VCaP (cell line): ENCODE results near the gene CXCR1.

Source experiments
- H3K27ac ChIP-seq: fragments of 450-650 bp; 2 replicates; pipeline ENCODE4 v1.5.1; 2017
- TF ChIP-seq, protein P1 (sequence below): fragments of 450-650 bp; conservative IDR thresholded peaks from 2 replicates; pipeline ENCODE4 v1.5.1; 2017; ENCODE audit warnings: mild to moderate bottlenecking, moderate library complexity

CXCR1 gene

DNA sequence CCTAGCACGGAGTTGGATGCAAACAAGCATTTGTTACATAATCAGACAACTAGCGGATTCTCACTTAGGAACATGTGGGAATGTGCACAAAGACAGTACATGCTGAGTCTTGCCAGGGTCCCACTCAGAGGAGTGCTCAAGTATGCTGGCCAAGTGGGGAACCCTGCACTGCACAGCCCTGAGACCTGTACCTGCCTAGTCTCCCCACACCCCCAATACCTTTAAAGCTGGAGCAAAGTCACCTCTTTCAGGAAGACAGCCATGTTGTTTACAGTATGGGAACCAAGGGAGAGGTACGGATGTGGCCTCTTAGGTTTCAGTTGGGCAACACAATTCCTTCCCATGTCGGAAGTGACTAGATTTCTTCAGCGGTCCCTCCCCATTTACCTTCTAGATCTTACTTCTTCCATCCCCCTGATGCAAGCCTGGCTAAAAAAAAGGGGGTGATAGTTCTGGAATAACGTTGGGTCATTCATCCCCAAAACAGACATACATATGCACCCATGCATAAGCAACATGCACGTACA, 10.7 kb downstream of the CXCR1 start:
- no peak overlapping the region for H3K27ac ChIP-seq
- TF ChIP-seq, protein P1, sequence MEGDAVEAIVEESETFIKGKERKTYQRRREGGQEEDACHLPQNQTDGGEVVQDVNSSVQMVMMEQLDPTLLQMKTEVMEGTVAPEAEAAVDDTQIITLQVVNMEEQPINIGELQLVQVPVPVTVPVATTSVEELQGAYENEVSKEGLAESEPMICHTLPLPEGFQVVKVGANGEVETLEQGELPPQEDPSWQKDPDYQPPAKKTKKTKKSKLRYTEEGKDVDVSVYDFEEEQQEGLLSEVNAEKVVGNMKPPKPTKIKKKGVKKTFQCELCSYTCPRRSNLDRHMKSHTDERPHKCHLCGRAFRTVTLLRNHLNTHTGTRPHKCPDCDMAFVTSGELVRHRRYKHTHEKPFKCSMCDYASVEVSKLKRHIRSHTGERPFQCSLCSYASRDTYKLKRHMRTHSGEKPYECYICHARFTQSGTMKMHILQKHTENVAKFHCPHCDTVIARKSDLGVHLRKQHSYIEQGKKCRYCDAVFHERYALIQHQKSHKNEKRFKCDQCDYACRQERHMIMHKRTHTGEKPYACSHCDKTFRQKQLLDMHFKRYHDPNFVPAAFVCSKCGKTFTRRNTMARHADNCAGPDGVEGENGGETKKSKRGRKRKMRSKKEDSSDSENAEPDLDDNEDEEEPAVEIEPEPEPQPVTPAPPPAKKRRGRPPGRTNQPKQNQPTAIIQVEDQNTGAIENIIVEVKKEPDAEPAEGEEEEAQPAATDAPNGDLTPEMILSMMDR, result no peak

DNA sequence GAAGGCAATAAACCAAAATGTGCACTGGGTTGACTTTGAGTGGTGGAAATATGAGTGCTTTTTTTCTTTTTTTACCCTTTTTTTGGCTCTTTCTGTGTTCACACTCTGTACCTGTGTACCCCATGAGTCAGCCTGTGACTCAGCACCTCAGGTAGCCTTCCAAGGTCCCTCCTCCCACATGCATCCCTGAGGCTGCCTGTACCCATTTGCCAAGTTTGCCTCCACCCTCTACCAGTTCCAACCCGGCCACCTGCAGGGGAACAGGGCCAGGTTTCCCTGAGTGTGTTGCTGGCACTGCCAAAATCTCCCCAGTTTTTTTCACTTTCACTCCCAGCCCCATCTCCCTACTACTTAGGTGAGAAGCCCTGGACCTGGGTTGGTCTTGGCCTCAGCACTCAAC, 14.0 kb downstream of the CXCR1 start:
- TF ChIP-seq, protein P1, result no peak
- no peak overlapping the region for H3K27ac ChIP-seq

DNA sequence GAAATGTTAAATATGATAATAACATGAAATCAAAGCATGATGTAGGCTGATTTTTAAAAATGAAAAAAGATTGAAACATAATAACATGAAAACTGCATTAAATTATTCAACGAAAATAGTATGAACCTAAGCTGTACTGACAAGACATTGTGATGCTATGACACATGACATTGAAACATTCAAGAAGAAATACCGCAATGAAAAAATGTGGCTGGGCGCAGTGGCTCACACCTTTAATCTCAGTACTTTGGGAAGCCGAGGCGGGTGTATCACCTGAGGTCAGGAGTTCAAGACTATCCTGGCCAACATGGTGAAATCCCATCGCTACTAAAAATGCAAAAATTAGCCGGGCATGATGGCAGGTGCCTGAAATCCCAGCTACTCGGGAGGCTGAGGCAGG, 14.6 kb downstream of the CXCR1 start:
- TF ChIP-seq, protein P1, result no peak
- H3K27ac ChIP-seq, result no peak overlapping the region

DNA sequence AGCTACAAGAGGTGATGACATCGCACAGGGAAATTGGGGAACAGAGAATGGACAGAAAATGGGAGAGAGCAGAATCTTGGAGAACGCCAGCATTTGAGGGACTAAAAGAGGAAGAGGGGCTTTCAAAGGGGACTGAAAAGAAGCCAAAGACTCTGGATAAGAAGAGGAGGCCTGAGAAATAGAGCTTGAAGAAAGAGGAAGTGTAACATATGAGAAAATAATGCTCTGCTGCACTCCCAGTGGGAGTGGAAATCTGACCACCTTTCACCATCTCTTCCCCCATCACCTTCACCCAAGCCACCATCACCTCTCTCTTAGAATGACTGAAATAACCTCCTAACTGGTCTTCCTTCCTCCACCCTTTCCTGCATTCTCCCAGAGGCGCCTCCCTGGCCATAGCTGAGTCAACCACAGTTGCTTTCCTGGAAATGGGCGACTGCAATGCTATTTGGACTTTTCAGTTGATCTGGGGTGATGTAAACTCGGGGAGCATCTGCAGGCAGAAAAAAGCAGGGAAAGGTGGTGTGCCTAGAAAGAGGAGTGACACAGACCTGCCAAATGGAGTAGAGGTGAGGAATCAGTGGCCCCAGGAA, 16.8 kb downstream of the CXCR1 start:
- no peak overlapping the region for H3K27ac ChIP-seq
- TF ChIP-seq, protein P1, result no peak

DNA sequence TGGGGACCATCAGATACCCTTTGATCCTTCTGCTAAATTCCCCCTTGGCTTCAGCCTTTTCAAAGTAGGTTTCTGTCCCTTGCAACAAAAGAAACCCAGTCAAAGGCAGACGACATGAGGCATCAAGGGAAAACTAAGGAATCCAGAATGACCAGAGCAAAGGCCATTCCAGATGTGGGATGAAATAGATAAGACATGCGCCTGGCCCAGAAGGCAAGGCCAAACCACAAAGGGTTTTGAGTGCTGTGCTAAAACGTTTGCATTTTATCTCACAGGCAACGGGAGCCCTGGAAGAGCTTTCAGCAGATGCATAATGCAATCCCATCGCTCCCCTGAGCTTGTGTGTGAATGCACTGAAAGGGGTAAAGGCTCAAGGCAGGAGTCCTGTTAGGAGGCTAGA, 17.7 kb downstream of the CXCR1 start:
- TF ChIP-seq, protein P1, result no peak

DNA sequence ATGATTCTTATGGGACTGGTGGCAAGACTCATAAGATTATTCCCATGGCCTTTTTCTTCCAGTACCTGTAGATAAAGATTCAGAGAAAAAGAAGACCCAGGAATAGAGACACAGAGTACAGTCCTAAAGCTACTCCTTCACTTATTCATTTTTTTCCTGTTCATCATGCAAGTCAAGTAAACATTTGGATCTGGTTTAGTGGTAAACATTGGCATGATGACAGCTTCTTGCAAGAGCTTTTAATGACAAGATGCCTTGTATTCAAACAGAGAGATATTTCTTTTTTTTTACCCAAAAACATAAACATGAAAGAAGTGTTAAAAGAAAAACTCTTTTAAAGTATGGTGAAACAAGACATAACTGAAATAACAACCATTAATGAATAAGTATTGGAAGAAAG, 20.7 kb downstream of the CXCR1 start:
- no peak overlapping the region for H3K27ac ChIP-seq
- TF ChIP-seq, protein P1, result no peak

More for the DNA sequence above, 17.7 kb downstream of the CXCR1 start:
- no peak overlapping the region for H3K27ac ChIP-seq

DNA sequence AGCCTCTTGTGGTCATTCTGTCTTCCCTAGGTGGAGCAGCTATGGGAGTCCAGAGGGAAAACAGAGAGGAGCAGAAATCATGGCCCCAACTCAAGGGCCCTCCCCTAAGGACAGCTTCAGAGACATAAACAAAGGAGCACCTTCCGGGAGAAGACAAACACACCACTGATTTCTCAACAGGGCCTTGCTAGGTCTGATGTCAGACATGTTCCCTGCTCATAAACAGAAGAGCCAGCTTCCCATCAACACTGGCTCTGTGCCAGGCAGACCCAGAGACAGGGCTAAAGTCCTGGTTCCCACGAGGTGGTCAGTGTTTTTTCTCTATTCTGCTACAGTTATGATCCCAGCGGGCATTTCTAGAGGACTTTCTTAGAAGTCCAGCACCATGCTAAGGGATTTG, 21.6 kb downstream of the CXCR1 start:
- TF ChIP-seq, protein P1, result no peak

More for the DNA sequence above, 21.6 kb downstream of the CXCR1 start:
- no peak overlapping the region for H3K27ac ChIP-seq
